Peyer's patch (tissue), 4 donors: ENCODE measurements around the gene CXXC5.

Source experiments
- CTCF ChIP-seq, 6 experiments: fragments of 450-650 bp in 4 of 6; fragments of 200-600 bp in 2 of 6; sonication (generic) in 1 of 6; IDR thresholded peaks; one replicate each; pipeline ENCODE4 v1.5.1; 2017 to 2019; ENCODE audit warnings: antibody characterized with exemption in 6 of 6, mild to moderate bottlenecking in 3 of 6, moderate library complexity in 1 of 6
- POLR2A ChIP-seq, 2 donors: fragments of 450-650 bp; IDR thresholded peaks; one replicate each; pipeline ENCODE4 v1.5.1; 2017; ENCODE audit warnings: antibody characterized with exemption in 2 of 2, mild to moderate bottlenecking in 2 of 2, moderate library complexity in 2 of 2

- TF ChIP-seq CTCF (IDR thresholded peaks at IDR 0.05) = no peak
- TF ChIP-seq POLR2A (IDR thresholded peaks at IDR 0.05) = no peak
These were observed 20.1 kb downstream of the CXXC5 start for GRCh38 chr5:139668064-139668880.
